ENCODE data around the gene MBD5.

DNA sequence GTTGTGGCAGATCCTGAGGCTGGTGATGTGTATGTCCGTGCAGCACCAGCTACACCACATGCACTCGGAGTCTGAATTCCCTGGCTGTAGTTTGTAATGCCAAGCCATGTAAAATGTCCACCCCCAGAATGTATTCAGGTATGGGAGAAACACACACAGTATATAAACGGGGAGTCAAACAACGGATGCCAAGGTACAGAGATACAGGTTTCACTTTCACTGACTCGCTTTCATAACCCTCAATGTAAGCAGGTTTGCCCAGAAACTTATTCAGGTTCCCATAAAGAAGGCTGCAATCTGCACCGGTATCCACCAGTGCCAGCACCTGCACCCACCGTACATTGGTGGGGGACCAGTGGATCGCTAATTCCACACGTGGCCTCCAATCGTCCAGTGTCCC lies 237.2 kb downstream of the MBD5 start:
- TF ChIP-seq, protein P1, sequence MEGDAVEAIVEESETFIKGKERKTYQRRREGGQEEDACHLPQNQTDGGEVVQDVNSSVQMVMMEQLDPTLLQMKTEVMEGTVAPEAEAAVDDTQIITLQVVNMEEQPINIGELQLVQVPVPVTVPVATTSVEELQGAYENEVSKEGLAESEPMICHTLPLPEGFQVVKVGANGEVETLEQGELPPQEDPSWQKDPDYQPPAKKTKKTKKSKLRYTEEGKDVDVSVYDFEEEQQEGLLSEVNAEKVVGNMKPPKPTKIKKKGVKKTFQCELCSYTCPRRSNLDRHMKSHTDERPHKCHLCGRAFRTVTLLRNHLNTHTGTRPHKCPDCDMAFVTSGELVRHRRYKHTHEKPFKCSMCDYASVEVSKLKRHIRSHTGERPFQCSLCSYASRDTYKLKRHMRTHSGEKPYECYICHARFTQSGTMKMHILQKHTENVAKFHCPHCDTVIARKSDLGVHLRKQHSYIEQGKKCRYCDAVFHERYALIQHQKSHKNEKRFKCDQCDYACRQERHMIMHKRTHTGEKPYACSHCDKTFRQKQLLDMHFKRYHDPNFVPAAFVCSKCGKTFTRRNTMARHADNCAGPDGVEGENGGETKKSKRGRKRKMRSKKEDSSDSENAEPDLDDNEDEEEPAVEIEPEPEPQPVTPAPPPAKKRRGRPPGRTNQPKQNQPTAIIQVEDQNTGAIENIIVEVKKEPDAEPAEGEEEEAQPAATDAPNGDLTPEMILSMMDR (IDR thresholded peaks at IDR 0.05): no peak
- TF ChIP-seq POLR2A (IDR thresholded peaks at IDR 0.05): no peak

All from Peyer's patch (tissue), 4 donors.